GM10248 (cell line): Measurements from ENCODE around the gene COL6A1.

Experiments
- CTCF ChIA-PET: fragments of 300-600 bp; sonication (Branson Sonifier 250); formaldehyde crosslinking; extraction: SDS; loops from one replicate; lab custom pipeline; 2021; ENCODE audit warnings: antibody characterized with exemption; lab: Yijun Ruan, JAX
- POLR2A ChIA-PET: fragments of 350-650 bp; sonication (Branson Sonifier 250); formaldehyde crosslinking; extraction: SDS; loops from one replicate; lab custom pipeline; 2020; ENCODE audit warnings: antibody characterized with exemption; lab: Yijun Ruan, JAX
- DNase-seq: peaks from one replicate; pipeline ENCODE4 v3.0.0; 2012; ENCODE audit errors: extremely low spot score
- CTCF ChIP-seq: IDR thresholded peaks from 2 replicates; pipeline ENCODE4 v1.5.1; 2012; ENCODE audit warnings: mild to moderate bottlenecking, low read depth; ENCODE audit errors: extremely low read depth, missing control alignments, control extremely low read depth

Gene COL6A1

GRCh38 chr21:46024141-46024540, 42.6 kb downstream of the COL6A1 start:
- DNase-seq = no peak
- ChIA-PET CTCF (no interaction called here), POLR2A (no interaction called here)
- no peak for TF ChIP-seq CTCF

GRCh38 chr21:46025113-46025770, 43.7 kb downstream of the COL6A1 start:
- CTCF ChIA-PET = no interaction called here
- POLR2A ChIA-PET = no interaction called here
- TF ChIP-seq CTCF = no peak
- no peak for DNase-seq

GRCh38 chr21:46027851-46028493, 46.4 kb downstream of the COL6A1 start:
- DNase-seq = no peak
- TF ChIP-seq CTCF = no peak
- ChIA-PET CTCF (interaction anchor here (0.8 to 1.4 kb wide), 4 partner anchors 10 to 103 kb away, joined by 3 to 4 read pairs (median 3); no protein-coding TSS in a partner anchor), POLR2A (no interaction called here)

- no peak for DNase-seq
- CTCF ChIA-PET = interaction anchor here (0.8 to 2.3 kb wide), 4 partner anchors 12 to 103 kb away, joined by 3 to 5 read pairs (median 4); no protein-coding TSS in a partner anchor
- POLR2A ChIA-PET = no interaction called here
- TF ChIP-seq CTCF = no peak
Observed at GRCh38 chr21:46028573-46029091, 47.1 kb downstream of the COL6A1 start.

GRCh38 chr21:46029186-46029924, 47.8 kb downstream of the COL6A1 start:
- no peak for DNase-seq
- POLR2A ChIA-PET = no interaction called here
- CTCF ChIA-PET = interaction anchor here (1.3 to 2.3 kb wide), 3 partner anchors 11 to 102 kb away, joined by 3 to 5 read pairs (median 4); no protein-coding TSS in a partner anchor
- TF ChIP-seq CTCF = no peak

GRCh38 chr21:46031484-46031883, 49.9 kb downstream of the COL6A1 start:
- ChIA-PET CTCF (no interaction called here), POLR2A (no interaction called here)
- no peak for DNase-seq
- no peak for TF ChIP-seq CTCF
